IPS-18c (cell line): Measurements from ENCODE around the gene FRAS1.

Experiments used
- H3K4me3 ChIP-seq: 2 replicates; pipeline ENCODE4 v1.7.0; 2013; ENCODE audit warnings: low read depth, mild to moderate bottlenecking, low read length, moderate library complexity; ENCODE audit not compliant: insufficient read depth
- H3K9me3 ChIP-seq: one replicate; pipeline ENCODE4 v1.6.1; 2013; ENCODE audit warnings: mild to moderate bottlenecking, low read length, moderate library complexity; ENCODE audit not compliant: control insufficient read depth, insufficient read depth

The FRAS1 gene

DNA sequence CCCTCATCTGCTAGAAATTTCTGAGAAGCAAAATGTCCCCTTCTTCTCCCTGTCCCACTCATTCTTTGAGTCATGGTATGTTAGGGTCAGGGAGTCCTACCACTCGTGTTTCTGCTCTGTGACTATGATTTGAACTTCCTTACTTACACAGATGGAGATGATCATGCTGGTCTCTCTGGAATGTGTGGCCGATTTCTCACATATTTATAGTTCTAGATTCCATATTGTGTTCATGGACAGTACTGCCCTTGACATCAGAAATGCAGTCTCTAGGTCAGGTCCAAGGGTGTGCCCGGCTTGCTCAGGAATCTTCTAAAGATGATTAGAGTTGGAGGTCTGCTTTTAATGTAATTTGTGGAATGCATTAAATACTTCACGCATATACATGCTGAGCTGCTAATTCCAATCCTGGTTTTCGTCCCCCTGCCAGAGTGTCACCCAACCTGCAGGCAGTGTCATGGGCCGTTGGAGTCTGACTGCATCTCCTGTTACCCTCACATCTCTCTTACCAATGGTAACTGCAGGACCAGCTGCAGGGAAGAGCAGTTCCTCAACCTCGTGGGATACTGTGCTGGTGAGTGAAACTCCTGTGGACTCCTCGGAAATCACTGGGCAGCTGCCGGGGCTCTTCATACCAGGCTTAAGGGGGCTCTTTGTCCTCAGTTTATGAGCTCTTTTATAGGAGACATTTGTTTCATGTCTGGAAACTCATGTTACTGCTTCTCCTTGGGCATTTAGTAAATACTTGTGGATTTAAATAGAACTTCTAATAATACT is 280.3 kb downstream of the FRAS1 start:
- Histone ChIP-seq H3K9me3 (no peaks in the 10 kb centered on the region), H3K4me3 (no peak overlapping the region)

DNA sequence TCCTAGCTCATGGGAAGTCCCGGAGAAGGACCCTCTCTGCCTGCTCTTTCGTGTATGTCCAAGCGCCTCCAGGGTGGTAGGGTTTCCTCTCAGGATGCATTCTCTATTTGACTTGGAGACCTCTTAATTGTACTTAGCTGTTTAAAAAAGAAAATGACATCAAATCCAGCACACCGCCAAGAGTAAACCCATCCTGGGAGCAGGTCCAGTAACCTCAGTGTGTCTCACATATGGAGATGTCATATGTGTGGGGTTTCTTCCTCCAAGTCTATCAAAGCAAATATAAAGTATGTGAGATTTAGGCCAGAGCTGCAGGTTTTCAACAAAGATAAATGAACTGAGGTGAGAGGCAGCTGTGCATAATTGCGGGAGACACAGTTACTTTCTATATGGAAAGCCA is 285.0 kb downstream of the FRAS1 start:
- H3K4me3 ChIP-seq = no peak overlapping the region
- peaks cover 1% of the 10 kb centered on the region for H3K9me3 ChIP-seq

DNA sequence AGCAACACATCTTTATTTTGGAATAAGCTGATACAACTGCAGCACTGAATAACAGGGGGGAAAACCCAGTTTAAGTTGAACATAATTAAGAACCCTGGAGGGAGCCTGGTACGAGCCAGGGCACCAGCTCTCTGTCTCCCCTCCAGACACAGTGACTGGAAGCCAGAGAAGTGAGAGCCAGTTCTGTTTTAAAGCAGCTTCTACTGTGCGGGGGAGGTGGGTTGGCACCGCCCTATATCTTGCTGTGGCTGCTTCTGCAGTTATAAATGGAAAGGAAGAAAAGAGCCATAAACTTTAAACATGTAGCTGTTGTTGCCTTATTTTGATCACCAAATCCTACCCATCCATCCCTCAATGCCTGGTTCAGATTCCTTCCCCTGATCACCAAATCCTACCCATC is 286.6 kb downstream of the FRAS1 start:
- Histone ChIP-seq H3K9me3 (peaks cover 2% of the 10 kb centered on the region), H3K4me3 (no peak overlapping the region)

DNA sequence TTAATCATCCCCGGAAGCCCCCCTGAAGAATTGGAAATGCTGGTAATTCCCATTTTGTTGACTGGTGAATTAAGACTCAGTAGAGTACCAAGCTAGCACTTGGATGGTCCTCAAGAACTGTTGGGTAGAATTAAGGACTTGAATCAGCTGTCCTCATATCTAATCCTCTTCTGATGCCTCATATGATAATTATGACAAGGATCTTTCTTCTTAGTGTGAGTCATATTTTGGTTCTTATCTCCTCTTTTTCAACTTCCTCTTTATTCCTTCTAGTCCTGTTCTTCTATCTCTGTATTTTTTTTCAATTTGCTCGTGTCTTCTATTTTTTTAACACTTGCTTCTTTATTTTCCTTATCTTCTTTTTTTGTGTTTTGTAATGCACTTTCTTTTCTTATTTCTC is 288.1 kb downstream of the FRAS1 start:
- no peak overlapping the region for H3K4me3 ChIP-seq
- peaks cover 2% of the 10 kb centered on the region for H3K9me3 ChIP-seq

DNA sequence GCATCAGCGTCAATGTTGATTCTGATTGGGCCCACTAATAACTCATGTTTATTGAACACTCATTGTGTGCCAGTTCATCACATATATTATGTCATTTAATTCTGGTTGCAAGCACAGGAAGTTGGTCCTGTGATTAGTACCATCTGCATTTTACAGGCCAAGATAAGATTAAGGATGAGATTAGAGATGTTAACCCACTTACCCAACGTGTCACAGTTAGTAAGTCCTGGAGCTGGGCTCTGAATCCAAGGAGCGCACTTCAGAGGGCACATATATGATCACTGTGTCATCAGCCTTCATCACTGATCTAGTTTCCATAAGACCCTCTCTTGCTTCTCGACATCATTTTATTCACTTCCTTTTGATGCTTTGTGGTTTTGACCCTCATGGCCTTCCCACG is 289.1 kb downstream of the FRAS1 start:
- no peak overlapping the region for H3K4me3 ChIP-seq

DNA sequence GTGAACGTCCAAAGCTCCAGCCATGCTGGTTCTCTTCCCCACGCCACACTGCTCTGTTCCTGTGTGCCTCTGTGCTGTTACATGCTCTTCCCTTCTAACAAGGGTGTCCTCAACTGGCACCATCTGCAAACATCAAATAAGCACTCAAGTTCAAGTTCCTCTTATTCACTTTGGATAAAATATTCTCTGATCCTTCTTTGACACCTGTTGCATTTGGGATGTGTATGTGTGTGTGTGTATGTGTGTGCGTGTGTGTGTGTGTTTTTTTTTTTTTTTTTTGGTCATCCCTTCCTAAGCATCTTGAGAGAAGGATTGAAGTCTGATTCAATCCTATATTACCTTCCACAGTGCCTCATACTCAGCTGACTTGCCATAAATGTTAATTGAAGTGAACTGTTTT is 290.4 kb downstream of the FRAS1 start:
- H3K4me3 ChIP-seq = no peak overlapping the region

More for the DNA sequence above, 289.1 kb downstream of the FRAS1 start:
- H3K9me3 ChIP-seq = peaks cover 2% of the 10 kb centered on the region

DNA sequence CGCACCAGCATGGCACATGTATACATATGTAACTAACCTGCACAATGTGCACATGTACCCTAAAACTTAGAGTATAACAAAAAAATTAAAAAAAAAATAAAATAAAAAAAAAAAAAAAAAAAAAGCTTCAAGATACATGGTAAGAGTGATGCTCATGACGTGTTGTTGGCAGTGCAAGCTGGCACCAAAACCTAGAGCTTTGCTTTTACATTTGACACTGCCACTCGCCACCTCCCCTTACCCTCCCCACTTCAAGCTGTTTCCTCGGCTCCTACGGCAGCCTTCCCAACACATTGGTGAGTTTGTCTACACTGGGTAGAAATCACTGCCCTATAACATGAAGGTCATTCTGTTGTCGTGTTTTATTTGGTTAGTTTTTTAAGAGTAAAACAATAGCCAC is 296.8 kb downstream of the FRAS1 start:
- H3K9me3 ChIP-seq = no peaks in the 10 kb centered on the region
- H3K4me3 ChIP-seq = no peak overlapping the region

More for the DNA sequence above, 290.4 kb downstream of the FRAS1 start:
- H3K9me3 ChIP-seq = peaks cover 2% of the 10 kb centered on the region

DNA sequence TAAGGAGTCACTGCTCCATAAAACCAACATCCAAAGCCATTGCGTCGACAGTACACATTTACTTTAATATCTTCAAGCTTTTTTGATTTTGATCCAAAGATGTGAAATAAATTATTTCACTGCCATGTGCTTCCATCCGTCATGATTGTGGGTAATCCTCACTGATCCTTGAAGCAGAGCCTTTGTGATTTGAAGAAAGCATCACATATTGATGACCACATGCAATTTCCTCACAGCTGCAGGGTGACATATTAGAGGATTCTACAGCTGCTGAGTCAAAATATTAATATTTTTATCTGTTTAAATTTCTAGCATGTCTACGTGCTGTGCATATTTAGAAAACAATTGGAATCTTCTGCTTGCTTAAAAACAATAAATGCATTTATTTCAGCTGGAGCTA is 297.7 kb downstream of the FRAS1 start:
- Histone ChIP-seq H3K9me3 (no peaks in the 10 kb centered on the region), H3K4me3 (no peak overlapping the region)

DNA sequence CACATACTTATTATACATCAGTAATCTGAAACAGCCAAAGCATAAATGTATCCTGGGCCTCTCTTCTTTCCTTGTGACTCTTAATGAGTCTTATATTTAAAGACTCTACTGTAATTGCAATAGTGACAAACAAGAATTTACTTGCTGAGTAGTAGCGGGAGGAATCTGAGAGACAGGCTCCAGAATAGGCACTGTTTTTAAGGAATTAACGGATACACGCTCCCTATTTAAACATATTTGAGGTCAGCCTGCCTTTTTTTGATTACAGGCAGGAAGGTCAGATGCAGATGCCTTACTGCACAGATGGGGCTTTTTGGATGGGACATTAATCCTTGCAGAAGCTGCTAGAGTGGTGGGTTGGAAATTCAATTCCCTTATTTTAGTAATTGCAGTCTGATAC is 298.2 kb downstream of the FRAS1 start:
- no peak overlapping the region for H3K4me3 ChIP-seq
- H3K9me3 ChIP-seq = no peaks in the 10 kb centered on the region

DNA sequence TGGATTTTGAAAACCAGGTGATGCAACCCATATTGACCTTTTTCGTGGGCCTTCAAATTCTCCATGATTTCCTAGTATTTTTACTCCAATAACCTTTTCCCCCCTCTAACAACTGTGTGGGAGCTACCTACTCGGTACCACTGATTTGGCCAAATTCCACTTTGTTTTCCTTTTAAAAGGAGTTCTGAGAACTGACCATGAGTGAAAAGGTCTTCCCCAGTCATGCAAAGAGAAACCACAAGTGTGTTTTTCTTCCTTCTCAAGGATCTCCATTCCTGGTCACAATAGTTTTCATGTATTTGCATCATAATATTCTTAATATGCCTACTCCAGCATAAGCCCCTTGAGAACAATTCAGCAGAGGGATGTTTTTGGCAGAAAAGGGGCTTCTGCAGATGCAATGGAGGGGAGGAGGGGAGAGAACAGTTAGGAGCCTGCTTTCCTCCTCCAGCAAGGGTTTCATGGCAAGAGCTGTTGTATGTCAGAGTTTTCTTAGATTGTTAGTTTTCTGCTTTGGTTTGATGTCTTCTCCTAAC is 299.2 kb downstream of the FRAS1 start:
- H3K4me3 ChIP-seq = no peak overlapping the region
- H3K9me3 ChIP-seq = no peaks in the 10 kb centered on the region

DNA sequence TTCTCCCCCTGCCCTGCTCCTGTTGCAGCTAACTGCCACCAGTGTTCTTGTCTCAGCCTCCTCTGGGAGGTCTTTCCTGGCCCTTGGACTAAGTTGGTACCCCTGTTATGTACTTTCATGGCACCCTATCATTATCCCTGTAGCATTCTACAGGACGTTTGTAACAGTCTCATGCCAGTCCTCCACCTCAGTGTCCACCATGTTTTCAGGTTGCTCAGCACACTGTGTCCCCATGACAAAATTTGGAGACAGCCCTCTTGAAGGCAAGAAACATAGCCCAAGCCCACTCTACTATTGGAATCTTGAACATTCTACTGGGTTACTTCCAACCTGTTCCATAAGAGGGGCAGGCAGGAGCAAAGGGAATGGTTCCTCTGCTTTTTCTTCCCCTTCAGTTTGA is 300.0 kb downstream of the FRAS1 start:
- no peak overlapping the region for H3K4me3 ChIP-seq
- no peaks in the 10 kb centered on the region for H3K9me3 ChIP-seq

DNA sequence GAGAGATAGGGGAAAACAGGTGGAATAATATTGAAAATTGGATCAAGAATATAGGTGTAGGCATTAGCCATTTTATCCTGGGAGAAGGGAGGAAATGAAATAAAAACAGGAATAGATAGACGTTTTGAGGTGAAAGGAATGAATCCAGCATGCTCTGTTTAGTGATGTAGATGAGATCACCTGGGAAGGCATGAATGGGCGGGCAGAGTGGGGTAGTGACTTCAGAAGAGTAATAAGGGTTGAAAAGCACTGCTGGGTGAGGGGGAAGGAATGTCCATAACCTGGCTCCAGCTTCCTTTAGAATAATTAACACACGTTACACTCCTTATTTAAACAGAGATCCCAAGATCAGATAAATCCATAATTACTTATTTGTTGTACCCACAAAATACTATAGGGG is 303.3 kb downstream of the FRAS1 start:
- H3K4me3 ChIP-seq = no peak overlapping the region

DNA sequence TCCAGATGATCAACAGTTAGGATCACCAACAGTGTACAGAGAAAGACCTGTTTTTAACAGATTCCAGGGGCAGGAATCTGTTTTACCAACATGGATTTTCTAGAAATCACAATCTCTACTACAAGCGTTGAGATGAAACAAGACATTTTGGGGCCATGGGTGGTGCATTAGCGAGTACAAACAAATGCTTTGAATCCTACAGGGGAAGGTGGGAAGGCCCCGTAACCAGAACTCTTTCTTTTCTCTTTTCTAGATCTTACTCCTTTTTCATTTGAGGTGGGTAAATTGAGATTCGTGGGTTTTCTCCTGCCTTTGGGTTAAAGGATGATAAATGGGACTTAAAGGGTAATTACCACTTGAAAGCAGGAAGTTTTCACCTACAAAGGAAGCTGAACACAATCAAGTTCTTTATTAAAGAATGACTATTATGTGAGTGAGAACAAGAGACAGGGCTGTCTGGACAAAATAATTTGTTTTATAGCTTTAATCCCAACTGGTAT is 304.5 kb downstream of the FRAS1 start:
- Histone ChIP-seq H3K9me3 (no peaks in the 10 kb centered on the region), H3K4me3 (no peak overlapping the region)

More for the DNA sequence above, 303.3 kb downstream of the FRAS1 start:
- no peaks in the 10 kb centered on the region for H3K9me3 ChIP-seq

DNA sequence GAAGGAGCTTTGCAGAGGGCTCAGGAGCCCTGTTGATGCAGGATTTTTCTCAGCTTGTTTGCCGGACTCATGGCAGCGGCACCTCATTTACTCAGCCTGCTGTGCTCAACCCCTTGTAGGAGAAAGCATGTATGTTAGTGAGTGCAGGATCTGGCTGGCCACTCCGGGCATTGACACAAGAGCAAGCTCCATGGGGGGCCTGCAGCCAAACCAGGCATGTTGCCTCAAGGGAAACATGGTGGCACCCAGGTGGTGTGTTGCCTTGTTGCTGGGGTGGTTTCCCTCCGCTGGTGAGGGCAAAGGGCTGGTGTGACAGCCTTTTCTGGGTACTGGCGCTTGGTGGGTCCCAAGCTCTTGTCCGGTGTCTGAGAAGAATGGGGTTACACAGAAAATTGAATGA is 305.2 kb downstream of the FRAS1 start:
- Histone ChIP-seq H3K4me3 (no peak overlapping the region), H3K9me3 (no peaks in the 10 kb centered on the region)

DNA sequence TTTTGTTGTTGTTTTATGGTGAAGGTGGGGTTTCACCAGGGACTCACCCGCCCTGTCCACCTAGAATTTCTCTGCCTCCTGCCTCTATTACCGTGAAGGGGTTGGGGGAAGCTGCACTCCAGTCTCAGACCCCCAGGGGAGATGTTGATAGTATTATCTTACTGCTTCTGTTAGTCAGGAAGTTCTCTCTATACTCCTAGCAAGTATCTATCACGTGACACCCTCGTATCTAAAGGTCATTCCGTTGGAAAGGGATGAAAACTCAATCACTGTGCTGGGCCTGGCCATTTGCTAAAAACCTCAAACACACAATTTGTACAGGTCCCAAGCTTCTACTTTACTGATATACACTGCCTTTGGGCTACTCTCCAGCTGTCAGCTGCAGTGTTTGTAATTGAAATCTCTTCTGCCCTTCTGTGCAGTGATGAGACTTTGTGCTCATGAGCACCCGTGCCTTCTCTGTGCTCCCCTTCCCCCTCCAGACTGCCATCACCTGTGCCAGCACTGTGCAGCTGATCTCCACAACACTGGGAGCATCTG is 306.0 kb downstream of the FRAS1 start:
- H3K9me3 ChIP-seq = no peaks in the 10 kb centered on the region

DNA sequence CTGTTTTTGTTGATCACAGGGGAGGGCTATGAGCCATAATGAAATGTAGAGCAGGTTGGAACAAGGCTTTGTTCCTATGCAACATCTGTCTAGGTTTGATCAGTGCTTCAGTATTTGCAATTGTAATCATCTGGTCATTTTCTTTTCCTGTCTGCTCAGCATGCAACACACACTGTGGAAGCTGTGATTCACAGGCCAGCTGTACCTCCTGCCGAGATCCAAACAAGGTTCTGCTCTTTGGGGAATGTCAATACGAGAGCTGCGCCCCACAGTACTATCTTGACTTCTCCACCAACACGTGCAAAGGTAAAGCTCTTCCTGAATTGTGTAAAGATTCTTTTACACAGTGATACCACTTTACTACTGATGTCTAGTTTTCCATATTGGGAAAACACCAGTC is 312.6 kb downstream of the FRAS1 start:
- Histone ChIP-seq H3K4me3 (no peak overlapping the region), H3K9me3 (no peaks in the 10 kb centered on the region)

More for the DNA sequence above, 306.0 kb downstream of the FRAS1 start:
- no peak overlapping the region for H3K4me3 ChIP-seq

DNA sequence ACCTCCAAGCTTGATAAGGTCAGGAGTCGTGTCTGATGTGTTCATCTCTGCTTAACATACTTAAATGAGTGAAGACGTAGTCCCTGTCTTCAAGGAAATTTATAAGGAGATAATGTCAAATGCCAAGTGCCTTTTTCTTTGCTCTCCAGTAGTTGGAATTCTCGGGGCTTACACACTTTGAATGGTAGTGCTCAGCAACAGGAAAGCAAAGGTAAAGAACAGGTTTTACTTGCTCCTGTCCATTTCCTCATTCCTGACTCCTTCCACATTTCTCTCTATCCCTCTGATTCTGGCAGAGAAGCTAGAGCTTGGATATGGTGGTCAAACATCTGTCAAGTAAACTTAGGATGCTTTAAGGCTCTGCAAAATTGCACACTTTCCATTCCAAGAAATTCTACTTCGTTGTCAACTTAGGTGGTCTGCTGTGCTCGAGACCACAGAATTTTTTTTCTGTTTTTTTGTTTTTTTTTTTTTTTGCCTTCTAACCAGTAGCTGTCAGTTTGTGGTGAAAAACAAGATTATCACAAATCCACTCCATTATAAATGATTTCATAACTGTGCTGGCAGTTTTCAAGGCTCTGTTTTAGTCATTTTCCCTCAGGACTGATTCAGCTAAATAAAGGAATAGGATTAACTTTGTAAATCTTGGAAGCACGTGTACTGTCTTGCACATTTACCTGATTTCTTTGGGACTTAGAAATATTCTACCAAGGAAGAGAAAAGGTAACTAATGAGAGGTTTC is 313.7 kb downstream of the FRAS1 start:
- Histone ChIP-seq H3K9me3 (no peaks in the 10 kb centered on the region), H3K4me3 (no peak overlapping the region)
